Mesenteric fat pad (tissue), 1 donor: ENCODE data around the gene TNFRSF18. TPM values are rescaled to one million over a fixed set of nuclear protein-coding genes. Genes with fewer than 3 reads are reported as not detected.

ENCODE experiments used
- DNase-seq: peaks from one replicate; pipeline ENCODE4 v3.0.0-alpha.2; 2020; ENCODE audit warnings: low spot score
- total RNA-seq: library from RNA; stranded (reverse); fragmentation: NEBNext Ultra II Directional; extraction: Animal tissue kit (Norgen Biotek cat#: 25700); gene quantifications from one replicate; pipeline ENCODE4 v1.2.1, GENCODE V29; 2021
- donor health status: DM: yes; HTN: yes; CAD: no.

Gene TNFRSF18
- total RNA-seq, 1 donor from 2014 or later = 0.80 TPM

DNA sequence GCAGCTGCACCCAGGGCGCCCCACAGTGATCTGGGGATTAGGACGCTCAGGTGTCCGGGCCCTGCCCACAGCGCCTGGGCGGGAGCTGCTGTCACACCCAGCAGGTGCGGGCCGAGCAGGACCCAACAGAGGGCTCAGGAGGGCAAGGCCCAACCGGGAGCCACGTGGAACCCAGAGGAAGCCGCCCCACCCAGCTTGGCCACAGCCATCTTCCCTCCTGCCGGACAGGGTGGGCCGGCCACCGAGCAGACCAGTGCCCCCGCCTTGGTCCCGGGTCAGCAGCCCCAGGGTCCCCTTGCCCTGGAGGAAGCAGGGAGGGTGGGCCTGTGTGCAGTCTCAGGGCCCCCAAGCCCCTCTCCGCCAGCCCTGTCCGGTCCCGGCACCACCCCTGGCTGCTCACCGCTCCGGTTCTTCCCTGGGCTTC is 39.0 kb downstream of the TNFRSF18 start:
- DNase-seq = no peak

DNA sequence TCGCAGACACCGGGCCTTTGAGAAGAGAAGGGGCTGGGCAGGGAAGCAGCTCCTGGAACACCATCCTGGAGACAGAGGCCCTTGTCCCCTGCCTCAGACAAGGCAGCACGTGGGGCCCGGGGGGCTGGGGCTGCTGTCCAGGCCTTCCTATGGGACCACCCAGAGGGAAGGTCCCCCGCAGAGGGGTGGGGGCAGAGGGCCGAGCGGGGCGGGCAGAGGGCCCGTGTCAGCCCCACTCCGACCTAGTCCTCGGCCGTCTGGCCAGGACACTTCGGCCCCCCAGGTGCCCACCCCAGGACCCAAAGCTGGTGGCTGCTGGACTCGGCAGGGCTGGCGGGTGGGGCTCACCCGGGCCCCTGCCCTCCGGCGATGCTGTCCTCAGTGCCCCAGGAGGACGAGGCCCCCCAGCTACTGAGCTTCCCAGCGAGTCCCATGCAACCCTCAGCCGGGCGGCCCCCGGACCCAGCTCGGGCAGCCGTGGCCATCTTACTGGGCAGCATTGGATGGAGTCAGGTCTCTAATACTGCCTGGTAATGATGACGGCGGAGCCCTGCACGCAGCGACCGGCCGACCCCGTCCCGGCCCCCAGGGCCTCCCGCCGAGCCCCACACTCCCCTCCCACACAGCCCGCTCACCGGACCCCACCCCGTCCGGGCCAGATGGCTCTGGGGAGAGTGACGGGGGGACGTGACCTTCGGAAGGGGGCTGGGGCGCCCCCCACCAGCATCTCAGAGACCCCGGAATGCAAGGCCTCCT is 39.6 kb downstream of the TNFRSF18 start:
- no peak for DNase-seq

DNA sequence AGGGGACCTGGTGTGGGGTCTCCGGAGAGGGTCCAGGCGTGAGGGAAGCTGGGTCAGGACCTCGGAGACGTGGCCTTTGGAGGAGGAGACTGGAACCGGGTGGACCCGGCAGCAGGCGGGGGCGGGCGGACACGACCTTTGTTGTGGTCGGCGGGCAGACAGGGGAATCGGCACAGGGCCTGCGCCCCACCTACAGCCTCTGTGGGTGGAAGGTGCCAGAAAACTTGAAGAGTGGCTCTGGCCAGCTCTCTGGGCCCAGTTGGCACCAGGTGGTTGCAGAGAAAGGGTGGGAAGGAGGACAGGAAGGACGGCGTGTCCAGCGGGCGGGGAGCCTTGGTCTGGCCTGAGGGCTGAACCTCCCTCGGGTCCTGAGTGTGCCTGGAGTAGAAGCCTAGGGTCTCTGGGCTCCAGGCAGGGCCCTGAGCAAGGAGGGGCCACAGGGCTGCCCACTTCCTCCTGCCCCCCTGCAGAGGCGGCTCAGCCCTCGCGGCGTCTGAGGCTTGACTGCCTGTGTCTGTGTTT is 40.4 kb downstream of the TNFRSF18 start:
- DNase-seq = no peak

DNA sequence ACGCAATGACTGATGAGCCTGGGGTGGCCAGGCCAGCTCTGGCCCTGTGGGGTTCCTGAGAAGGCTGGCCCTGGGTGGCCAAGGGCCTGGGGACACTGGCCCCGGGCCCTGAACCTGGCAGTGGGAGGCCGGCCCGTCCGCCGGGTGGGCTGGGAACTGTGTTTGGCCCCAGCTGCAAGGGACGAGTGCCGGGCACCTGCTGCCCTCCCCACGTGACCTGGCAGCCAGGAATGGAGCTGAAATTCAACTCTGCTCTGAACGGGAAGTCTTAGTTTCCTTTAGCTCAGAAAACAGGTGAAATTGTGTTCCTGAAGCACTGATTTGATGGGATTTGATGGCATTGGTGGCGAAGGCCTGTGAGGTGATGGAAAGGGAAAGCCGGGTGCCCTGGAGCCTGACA is 40.9 kb downstream of the TNFRSF18 start:
- no peak for DNase-seq

DNA sequence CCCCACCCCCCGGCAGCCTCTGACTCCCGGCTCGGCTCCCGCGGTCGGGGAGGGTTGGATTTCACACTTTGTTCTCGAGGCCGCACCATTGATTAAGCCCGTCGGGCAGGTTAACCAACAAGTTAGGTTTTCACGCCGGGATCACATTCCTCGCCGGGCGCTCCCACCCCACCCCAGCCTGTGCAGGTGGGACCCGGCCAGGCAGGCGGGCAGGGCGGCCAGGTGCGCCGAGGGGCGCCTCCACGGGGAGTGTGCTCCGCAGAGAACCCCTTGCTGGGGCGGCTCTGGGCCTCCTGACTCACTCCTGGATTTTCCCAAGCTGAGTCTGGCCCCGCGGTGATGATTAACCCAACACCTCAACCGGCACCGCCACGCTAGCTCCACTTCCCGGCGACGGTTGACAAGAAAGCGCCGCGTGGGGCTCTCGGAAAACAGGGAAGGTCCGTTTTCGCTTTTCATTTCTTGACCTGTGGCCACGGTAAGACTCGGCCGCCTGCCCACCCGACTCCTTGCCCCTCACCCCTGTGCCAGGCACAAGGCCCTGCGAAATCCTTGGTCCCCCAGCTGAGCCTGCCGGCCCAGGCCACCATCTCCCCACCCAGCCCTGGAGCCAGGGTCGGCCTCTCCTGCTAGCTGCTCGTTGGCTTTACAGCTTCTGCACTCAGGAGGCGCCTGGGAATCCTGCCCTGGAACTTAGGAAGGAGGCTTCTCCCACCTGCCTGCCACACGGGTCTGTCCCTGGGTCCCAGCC is 41.5 kb downstream of the TNFRSF18 start:
- no peak for DNase-seq

DNA sequence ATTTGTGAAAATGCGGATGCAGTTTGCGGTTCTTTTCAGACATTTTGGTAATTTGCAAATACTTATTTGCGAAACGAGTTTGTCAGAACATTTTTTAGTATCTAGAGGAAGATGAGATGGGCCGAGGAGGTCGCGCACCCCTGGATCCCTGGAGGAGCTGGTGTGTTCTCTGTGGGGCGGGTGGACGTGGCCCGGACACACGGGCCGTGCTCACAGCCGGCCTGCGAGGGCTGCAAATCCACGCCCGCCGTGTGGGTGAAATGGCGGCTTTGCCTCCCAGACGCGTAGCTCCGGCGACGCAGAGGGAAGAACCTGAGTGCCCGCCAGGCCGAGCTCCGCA is 42.1 kb downstream of the TNFRSF18 start:
- DNase-seq = no peak

DNA sequence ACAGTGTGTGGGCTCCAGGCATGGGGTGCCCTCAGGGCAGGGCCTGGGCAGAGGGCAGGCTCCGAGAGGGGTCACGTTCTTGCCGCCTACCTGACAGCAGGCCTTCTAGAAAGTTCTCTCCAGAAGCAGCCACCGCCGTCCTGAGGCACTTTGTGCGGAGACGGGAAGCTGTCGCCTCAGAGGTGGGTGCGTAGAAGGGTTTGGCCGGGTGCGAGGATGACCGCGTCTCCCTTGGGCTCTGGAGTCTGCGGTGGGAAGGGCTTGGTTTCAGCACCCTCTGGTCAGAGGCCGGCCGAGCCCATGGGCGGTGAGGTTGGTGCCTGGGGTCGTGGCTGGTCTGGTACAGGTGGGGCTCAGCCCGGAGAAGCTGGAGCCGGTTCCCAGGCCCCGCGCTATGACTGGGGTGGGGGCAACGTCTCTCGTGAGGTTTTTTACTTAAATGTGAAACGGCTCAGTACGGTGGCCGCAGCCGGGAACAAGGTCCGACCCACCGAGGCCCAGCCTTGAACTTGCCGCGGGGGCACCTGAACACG is 42.8 kb downstream of the TNFRSF18 start:
- DNase-seq = no peak

DNA sequence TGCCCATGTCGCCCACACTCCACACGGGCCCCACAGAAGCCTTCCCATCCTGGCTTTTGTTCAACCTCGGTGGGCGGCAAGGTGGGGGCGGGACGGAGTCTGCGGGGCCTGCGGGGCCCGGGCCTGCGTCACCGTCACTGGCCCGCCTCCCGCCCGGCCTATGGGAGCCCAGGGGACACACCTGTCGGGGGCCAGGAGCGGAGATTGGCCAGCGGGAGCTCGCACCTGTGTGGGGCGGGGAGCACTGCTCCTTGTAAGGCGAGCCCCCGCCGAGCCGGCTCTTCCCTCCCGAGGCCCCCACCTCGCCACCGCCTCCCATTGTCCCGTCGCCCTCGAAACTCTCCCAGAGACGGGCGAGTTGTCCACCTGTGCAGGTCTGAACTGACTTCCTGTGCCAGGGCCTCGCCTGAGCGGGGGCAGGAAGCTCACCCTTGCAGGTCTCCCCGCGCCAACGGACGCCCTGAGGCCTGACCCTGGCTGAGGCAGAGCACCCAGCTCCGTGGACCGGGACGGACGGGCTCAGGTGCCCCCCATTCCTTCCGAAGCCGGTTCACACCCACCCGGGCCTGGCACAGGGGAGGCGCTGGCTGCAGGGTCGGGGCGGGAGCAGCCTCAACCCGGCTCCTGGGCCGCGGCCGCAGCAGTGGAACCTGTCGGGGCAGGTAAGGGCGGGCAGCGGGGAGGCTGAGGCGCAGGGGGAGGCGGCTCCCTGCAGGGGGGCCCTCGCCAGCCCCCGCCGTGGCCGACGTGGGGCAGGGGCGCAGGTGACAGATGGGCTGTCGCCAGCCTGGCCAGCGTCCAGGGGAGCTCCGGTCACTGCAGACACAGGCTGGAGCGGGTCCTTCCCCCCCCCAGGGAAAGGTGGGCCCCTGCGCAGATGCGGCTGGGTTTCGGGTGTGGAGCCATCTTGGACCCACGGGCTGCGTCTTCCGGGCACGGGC is 43.5 kb downstream of the TNFRSF18 start:
- DNase-seq = no peak

DNA sequence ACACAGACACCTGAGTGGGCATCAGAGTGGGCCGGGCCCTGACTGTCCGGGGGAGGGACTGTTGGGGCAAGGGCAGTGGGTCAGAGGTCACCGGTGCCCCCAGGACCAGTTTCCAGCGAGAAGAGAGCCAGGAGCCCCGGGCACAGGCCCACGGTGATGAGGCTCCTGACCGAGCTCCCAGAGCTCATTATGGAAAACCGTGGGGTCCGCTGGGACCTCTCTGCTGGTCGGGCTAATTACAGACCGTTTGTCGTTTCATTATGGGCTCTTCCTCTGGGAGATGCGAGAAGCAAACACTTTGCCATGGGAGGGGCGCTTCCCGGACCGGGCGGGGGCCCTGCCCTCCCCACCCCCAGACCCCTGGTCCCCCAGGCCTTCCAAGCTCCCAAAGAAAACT is 44.7 kb downstream of the TNFRSF18 start:
- no peak for DNase-seq

DNA sequence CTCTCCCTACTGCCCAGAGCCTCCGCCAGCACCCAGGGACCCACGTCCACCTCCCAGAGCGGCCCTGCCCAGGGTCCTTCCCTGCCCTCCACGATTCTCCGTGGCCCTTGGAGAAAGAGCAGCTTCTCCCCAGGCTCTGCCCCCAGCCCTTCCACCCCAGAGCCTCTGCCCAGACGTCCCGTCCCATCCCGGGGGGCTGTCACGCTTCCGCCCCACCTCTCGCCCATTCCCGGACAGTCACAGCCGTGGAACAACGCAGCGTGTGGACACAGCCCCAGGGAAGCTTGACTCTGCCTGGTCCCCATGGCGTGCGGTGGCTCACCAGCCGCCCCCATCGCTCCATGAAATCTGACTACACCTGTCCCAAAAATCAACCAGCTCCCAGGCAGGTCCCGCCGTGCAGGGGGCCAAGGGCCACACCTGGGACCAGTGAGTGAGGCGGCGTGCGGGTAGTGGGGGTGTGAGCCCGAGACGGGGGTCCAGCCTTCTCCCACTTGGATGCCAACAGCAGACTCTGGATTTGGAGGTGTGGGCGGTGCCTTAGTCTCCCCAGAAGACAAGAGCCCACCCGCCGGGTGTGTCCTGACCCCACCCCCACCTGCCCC is 45.2 kb downstream of the TNFRSF18 start:
- DNase-seq = no peak

DNA sequence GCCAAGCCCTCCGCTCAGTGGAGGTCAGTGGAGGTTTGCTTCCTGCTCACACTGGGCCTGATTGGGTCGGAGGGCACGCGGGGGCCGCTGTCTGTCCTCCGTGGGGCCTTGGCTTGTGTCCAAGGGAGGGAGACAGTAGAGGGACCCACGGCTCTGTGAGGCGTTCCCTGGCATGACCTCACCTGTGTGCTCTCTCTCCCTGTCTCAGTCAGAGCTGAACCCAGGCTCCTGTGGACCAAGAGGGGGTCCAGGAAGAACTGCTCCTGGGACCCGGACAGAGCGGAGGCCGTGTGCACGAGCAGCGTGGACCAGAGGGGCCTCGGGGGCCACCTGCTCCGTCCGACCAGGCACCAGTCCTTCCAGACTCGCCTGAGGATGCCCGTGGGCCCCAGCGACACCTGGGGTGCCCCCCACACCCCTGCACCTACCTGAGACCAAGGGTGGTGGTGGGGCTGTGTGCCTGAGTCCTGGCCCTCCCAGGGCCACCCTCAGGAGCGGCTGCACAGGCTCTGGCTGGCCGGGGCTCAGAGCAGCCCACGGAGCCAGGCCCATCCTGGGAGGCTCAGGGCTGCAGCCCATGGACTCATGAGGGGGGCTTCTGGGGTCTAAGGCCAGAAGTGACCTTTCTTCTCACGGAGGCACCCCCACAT is 46.0 kb downstream of the TNFRSF18 start:
- no peak for DNase-seq

DNA sequence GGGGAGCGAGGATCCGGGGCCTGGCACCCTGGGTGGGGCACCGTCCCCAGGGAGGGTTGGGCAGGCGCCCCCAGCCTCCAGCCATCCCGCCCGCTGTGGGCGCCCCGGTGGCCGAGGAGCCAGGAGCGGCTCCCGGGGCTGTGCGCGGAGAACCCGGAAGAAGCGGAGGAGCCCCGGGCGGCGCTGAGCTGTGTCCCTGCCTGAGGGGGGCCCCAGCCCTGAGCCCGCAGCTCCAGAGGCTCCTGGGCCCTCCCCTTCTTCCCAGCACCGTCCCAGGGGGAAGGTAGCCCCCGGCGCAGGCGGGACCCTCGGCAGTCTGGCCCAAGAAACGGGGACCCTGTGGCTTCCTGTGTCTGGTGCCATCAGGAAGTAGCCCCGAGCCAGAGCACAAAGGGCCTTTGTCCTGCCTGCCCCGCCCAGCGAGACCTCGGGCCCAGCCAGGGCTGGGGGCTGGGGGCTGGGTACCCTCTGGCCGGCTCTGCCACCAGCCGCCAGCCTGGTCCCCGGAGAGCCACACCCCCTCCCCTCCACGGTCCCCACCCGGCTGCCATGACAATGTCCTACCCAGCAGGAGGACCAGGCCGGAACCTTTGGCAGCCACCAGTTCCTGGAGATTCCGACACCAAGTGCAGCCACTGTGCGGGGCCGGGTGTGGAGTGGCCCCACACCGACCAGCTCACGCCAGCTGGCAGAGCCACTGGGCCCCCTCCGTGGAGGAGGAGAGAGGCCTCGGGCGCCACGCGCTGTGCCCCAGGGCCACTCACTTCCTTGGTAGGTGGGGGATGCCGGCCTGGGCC is 48.3 kb downstream of the TNFRSF18 start:
- DNase-seq = no peak

DNA sequence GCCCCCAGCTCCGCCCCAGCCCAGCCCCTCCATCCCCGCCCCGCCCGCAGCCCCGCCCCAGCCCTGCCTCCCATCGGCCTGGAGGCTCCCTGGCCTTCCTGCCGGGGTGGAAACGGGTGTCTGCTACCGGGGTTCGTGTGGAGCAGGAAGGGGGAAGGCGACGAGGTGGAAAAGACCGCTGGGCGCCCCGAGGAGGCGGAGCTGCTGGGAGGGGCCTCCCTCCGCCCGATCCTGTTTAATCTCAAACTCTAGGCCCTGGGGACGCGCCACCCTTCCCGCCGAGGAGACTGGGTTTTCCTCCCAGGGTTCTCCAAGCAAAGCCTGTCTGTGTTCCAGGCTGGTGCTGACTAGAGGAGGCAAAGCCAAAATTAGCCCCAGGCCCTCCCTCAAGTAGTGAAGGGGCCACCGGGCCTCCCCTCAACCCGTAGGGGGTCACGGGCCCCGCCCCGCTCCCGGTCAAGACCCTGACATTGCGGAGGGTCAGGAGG is 48.9 kb downstream of the TNFRSF18 start:
- DNase-seq = peak; percentile 94

DNA sequence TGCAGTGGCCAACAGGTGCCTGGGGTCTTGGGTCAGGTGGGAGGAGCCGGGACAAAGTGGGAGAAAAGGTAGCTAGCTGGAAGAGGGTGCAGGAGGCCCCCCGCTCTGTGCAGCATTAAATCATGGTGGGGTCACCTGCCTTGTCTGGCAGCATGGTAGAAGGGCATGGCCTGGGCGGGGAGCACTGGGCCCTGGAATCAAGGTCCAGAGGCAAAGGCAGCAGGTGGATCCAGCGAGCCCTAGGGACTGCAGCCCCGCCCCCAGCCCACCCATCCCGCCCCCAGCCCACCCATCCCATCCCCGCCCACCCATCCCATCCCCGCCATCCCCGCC is 49.4 kb downstream of the TNFRSF18 start:
- no peak for DNase-seq

DNA sequence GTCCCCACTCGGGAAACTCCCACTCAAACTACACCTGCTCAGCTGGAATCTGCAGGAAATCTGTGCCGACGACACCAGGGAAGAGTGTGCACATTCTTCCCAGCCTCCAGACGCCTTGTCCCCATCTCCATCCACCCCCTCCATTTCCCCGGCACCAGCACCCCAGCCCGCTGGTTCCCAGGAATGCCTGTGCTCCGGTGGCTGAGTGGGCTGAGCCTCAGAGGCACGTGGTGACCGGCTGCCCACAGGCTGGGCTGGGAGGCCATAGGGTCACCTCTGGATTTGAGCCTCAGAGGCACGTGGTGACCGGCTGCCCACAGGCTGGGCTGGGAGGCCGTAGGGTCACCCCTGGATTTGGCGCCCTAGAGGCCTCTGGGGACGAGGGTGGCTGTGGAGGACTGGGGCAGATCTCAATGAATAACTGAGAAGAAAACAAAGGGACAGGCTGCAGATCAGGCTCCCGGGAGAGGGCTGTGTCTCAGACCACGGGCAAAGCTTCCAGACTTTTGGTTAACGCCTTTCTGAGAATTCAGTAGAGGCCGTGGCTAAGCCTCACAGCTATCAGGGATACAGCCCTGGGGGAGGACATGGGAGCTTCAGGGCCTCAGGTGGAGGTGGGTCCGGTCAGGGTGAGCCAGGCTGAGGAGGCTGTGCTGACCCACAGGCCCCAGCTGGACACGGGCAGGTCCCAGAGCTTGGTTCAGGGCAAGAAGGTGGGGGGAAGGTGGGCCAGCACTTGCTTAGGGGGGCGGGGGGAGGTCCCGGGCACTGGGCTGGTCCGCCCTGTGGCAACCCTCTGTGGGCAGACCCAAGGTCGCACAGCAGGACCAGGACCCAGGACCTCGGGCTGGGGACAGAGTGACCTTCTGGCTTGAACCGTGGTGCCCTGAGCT is 50.0 kb downstream of the TNFRSF18 start:
- no peak for DNase-seq

DNA sequence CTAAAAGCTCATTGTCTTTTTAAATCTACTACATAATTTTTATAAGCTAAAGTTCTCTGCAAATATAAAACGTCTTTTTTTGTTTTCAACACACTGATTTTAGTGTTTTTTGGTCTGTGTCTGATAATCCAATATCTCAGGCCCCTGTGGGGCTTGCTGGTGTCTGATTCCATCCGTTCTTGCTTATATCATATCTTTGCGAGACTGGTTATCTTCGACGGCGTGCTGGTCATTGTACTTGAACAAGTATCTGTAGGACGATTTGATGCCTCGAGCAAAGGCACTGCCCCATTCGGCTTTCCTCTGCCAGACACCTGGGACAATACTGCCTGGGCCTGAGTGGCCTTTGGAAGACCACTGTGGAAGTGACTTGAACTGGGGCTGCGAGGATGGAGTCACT is 51.1 kb downstream of the TNFRSF18 start:
- no peak for DNase-seq

DNA sequence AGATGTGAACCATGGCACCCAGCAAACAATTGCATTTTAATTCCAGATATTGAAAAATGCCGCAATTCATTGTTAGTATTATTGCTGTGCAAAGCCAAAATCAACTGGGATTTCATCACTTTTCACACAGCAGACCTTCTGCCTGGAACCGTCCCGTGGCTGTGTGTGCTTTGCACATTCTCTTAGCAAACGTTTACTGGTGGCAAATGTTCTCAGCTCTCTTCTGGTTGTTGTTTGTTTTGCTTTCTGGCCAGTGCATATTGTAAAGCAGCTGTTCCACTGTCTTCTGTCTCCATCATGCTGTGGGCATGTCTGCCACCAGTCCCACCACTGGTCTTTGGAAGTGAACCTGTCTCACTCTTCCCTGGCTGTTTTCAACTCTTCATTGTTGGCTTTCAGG is 52.5 kb downstream of the TNFRSF18 start:
- no peak for DNase-seq
